GM19438 (cell line): ENCODE measurements around the gene JMJD6.
A peak's percentile ranks its signal among the peaks of the same experiment; 100 is the strongest.

Source experiments
- ATAC-seq: cut with Tn5 transposase; IDR thresholded peaks from one replicate; pipeline ENCODE4 v1.9.1; 2021; ENCODE audit warnings: low read depth; ENCODE audit not compliant: unreplicated experiment

JMJD6 gene

GRCh38 chr17:76683011-76683755 is 43.2 kb downstream of the JMJD6 start:
- no peak for ATAC-seq

DNA sequence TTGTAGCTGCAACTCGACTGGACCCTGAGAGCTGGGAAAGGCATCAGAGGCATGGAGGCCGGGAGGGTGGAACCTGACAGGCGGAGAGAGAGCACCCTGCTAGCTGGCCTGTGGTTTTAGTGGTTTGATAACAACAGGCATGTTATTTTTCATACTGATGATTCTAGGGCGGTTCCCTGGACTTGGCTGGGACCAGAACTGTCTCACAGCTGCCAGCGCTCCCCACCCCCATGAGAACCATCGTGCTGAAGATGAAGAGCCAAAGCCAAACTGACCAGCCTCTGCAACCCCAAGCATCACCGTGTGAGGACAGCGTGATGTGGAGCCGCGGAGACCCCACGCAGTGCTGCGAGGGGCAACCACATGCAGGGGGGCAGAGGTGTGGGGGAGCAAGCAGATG is 44.1 kb downstream of the JMJD6 start:
- ATAC-seq: no peak

DNA sequence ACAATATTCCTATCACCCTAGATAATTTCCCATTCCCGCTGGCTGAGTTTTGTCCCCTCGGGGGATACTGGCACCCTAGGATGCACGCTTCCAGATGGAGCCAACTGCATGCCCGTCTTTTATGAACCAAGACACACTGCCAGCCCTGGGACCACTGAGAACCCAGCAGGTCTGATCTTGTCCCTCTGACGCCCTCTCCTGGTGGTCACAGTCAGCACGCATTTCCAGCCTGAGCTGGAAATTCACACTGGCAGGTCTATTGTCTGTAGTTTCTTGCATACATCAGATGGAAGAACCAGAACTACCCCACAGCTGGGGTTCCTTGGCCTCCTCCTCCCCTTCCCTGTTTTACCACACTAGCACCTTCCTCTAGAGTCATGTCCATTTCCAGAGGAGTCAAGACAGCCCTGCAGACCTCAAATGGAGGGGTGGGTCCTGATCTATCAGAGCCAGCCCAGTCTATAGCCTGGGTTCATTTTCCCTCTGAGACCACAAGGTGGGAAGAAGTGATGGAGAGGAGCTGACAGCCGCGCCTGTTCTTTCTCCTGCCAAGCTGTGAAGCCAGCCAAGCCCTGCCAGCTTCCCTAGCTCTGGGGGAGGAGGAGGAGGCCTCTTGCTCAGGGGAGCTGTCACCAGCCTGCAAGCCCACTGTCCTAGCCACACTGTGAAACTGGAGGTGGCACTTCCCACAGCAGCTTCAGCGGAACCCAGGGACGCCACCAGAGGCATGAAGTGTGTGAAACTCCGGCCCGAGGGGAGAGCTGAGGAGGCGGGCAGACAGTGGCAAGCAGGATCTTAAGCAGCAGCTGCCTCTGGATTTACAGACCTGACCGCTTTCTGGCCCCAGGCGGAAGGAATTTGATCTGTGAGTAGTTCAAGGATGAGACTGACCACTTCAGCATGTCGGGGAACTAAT is 44.9 kb downstream of the JMJD6 start:
- no peak for ATAC-seq

DNA sequence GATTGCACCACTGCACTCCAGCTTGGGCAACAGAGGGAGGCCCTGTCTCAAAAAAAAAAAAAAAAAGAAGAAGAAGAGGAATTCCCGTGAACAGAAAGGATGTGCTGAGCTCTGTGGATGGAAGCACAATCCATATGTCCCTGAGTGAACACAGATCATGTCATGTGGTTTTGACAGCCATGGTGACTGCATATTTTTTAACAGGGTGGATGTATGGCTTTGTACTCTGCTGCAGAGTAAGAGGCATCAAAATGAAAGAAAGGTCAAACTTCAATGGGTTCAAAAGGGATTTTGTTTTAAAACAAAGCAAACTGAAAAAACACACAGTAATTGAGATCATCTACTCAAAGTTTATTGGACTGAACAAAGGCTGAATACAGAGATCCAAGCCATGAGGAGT is 47.2 kb downstream of the JMJD6 start:
- ATAC-seq: no peak

- no peak for ATAC-seq
These were observed 48.1 kb downstream of the JMJD6 start for GRCh38 chr17:76678330-76678729.

- no peak for ATAC-seq
These were observed 49.0 kb downstream of the JMJD6 start for GRCh38 chr17:76677406-76677805.

- no peak for ATAC-seq
These were observed 49.8 kb downstream of the JMJD6 start for GRCh38 chr17:76676629-76677028.

GRCh38 chr17:76675648-76676047 is 50.8 kb downstream of the JMJD6 start:
- no peak for ATAC-seq

GRCh38 chr17:76674600-76674999 is 51.8 kb downstream of the JMJD6 start:
- no peak for ATAC-seq

GRCh38 chr17:76673729-76674128 is 52.7 kb downstream of the JMJD6 start:
- no peak for ATAC-seq

DNA sequence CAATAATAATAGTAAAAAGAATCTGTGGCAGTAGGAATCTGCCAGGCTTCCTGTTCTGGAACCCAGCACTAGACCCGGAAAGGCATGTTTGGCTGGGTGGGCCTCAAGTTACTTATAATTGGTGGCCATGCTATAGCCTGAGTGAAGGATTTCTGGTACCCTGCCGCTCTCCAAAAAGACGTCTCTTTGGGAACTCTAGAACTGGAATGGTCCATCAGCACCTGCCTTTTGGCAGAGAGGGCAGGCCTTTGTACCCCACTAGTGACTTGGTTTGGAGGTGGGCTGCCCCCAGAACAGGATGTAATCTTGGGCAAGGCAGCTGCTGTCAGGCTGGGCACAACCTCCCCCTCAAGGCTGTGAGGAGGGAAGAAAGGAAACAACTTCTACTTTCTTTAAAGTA is 53.5 kb downstream of the JMJD6 start:
- ATAC-seq: no peak

- ATAC-seq: no peak
These were observed 54.0 kb downstream of the JMJD6 start for GRCh38 chr17:76672270-76672851.

DNA sequence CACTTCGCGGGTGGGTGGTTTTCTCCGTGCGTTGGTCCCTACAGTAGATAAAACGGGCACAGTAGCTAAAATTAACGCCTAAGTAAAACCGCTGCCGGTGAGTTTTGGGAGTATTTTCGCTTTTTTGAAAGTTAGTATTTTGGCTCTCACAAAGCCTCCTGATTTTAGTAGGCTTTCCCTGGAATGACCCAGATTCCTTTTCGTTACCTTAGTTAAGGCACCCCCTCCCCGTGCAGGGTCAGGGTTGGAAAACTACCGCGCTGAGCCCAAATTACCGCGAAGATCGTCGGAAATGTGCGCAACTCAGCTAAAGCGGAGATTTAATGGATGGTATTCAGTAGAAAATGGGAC is 54.5 kb downstream of the JMJD6 start:
- ATAC-seq: peak; percentile 18

DNA sequence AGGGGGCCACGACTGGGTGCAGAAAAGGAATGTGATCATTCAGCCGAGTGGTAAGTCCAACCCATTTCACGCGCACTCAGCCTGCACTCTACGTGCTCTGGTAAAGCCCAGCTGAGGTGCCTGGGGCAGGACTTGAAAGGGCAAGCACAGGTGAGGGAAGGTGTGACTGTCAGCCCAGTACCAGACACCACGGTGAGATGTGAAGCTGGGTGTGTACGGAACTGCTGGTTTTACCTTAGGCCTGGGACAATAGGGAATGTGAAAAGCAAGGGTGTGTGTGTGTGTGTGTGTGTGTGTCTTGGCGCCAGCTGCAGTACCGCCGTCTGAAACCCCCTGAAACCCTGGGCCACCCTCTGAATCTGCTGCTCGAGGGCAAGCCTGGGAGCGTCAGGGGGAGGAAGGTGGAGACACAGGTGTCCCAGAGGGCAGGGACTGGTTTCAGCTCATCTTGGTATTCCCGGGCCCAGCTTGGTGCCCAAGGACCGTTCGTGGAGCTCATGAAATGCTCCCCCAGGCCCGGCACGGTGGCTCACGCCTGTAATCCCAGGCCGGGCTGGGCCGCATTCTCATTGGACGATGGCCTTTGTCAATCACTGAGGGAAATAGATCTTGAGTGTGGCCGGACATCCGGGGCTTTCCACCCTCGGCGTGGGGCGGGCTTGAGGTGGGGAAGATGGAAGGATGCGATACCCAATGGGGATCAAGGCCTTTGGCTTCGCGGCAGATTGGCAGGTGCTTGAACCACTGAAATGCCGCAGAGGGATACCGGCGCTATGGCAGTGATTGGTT is 55.1 kb downstream of the JMJD6 start:
- peak; percentile 98 for ATAC-seq

DNA sequence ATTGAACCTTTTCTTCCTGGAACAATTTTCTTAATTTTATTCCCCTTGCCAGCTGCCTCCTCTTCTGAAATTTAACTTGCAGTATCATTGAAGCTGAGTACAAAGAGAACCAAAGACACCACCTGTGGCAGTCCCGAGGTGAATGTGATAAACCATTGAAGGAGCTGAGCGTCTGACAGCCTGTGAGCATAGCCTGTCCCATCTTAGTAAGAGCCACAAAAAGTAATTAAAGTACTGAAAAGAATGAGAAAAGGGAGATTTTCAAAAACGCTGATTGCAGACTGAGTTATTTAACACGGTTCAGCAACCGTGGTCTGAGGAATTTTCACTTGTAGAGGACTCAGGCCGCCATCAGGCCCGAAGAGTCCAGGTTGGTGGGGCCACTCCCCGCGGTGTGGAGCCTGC is 55.7 kb downstream of the JMJD6 start:
- no peak for ATAC-seq

DNA sequence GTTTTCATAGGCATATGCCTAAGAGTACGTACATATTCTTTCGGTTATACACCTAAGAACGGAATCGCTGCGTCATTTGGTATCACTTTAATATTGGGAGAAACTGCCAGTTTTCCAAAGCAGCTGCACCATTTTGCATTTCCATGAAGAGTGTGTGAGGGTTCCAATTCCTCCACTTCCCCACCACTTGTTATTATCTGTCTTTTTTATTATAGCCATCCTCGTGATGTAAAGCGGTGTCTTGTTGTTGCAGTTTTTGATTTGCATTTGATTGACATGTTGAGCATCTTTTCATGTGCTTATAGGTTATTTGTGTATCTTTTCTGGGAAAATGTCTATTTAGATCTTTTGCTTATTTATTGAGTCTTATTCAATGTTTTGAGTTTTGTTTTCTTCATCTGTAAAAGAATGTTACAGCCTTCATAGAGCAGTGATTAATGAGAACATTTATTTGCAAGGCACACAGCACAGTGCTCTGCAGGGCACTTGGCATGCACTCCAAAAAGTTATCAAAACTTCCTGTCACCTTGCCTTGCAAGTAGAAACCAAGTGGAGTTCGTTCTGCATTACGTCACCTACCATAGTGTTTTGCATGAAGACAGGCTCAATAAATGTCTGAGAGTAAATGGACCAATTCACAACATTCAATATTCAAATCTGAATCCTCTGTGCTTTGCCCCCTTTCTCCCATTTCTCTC is 56.2 kb downstream of the JMJD6 start:
- ATAC-seq: no peak
